Left colon (tissue), 2 donors: ENCODE data around the gene COPS3. TPM values are rescaled to one million over a fixed set of nuclear protein-coding genes. Genes with fewer than 3 reads are reported as not detected.

Experiments used
- ATAC-seq: fragments of 200-7000 bp; cut with Tn5 transposase; one replicate; pipeline ENCODE4 v1.9.1; 2020; ENCODE audit warnings: mild to moderate bottlenecking, moderate library complexity
- DNase-seq, 2 donors: peaks; one replicate each; pipeline ENCODE4 v3.0.0-alpha.2; 2020
- intact Hi-C, 2 donors: fragments of 100-400 bp; cut with DNase I in 1 of 2; cut with micrococcal nuclease in 1 of 2; formaldehyde crosslinking; loops; one replicate each; pipeline versions ENCODE4 v1.11.2 to v1.14.0; 2022; cut with DNase I, micrococcal nuclease
- total RNA-seq, 2 donors: library from RNA; stranded (reverse); fragmentation: NEBNext Ultra II Directional; extraction: Animal tissue kit (Norgen Biotek cat#: 25700); gene quantifications; one replicate each; pipeline ENCODE4 v1.2.1, GENCODE V29; 2021
- donor health status: DM: no; HTN: no; CAD: no.
- donor health status: DM: yes; HTN: yes; CAD: no.

Gene COPS3
- total RNA-seq, 2 donors from 2014 or later: 33.8 to 40.7 TPM

DNA sequence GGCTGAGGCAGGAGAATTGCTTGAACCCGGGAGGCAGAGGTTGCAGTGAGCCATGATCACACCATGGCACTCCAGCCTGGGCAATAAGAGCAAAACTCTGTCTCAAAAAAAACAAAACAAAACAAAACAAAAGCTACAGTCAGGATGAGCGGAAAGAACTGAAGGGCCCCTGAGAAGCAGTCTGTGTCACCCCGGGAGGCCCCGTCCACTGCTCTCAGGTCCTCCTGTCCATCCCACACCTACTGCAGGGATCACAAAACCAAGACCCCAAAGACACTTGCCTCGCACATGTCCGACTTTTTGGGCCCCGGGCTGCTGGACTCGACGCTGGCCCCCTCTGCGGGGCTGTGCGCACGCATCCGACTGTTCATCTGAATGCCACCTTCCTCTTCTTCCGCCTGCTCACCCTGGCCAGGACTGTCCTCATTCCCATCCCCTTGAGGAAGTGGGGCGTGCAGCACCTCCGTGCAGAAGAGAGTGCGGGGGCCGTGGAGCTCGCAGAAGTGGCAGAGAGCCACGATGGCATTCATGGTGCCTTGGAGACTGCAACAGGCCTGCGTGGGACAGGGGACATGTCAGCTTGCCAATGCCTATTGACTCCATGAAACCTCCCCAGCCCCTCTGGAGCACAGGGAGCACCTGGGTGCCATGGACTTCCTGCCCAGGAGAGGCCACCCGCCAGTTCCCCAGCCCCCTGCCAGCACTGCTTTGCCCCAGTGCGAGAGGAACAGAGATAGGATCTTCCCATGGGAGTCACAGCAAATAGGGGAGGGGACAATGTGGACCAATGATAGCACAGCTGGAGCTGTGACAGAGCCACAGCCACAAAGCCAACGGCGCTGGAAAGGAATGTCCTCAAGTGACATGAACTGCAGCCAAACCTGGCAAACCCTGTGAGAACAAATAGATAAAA, 53.2 kb downstream of the COPS3 start:
- intact Hi-C loops: no loop called here
- DNase-seq: peak in 1 of 2 donors; percentile 6
- no peak for ATAC-seq

DNA sequence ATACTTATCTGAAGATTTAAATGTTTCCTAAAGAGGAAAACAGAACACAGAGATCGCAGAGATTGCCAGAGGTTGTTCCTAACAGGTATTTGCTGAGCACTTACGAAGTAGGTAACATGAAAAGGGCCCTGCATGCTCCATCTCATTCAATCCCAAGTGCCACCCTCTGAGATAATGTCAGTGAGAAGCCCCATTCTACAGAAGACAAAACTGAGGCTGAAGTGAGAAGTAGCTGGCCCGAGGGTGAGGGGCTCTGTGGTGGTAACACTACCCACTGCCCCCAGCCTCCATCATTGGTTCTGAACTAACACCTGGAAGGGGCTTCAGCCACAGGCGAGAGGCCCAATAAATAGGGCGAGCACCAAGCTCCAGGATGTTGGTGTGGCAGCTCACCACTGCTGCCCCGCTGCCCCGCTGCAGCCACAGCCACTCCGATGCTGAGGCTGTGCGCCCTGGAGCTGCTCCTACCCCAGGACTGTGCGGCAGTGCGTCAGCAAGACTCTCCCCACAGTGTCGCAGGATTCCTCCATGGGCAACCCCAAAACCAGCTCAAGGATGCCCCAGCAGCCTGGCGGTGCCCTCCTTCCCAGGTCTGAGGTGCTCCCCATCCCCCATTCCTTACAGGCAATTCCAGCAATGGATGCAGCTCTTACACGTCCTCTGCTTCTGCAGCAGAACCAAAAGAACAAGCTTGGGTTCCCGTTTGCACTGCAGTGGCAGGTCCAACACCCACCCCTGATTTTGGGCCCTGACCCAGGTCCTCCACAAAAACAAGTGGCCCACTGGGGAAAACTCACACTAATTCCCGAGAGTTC, 54.4 kb downstream of the COPS3 start:
- intact Hi-C loops: no loop called here
- DNase-seq: peak in 1 of 2 donors; percentile 0
- no peak for ATAC-seq

DNA sequence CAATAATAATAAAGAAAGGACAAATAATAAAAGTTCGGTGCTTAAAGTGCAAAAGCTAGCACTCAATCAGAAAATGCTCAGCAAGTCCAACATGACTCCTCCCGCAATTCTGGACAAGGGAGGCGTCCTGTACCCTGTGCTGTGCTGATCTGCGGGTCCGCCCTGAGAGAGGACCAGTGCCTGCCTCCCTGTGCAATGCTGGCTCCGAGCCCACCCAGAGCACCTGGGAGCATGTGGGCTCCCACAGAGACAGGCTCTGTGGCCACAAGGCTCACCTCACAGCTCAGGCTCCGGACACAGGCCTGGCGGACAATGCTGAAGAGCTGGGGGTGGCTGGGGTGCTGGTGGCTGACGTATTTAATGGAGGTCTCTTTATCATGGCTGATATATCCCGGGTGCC, 55.1 kb downstream of the COPS3 start:
- intact Hi-C loops: no loop called here
- ATAC-seq (no peak), DNase-seq (peak in 1 of 2 donors; percentile 8)

DNA sequence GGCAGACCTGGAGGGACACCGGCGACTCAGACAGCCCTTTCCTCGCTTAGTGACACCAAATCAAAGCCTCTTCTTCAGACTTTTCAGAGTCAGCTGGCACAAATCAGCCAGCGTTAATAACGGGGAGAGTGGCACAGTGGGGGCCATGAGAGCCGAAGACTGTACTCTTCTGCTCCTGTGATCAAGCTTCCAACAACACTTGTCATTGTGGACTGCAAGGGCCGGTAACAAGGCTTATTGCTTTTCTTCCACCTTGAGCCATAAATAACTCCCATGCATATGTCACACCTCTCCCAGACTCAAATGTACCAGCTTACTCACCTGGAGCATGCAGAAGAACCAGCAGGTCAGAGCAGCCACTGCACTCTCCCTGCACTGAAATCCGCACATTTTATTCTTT, 56.9 kb downstream of the COPS3 start:
- intact Hi-C loops: no loop called here
- no peak for DNase-seq
- ATAC-seq: no peak

DNA sequence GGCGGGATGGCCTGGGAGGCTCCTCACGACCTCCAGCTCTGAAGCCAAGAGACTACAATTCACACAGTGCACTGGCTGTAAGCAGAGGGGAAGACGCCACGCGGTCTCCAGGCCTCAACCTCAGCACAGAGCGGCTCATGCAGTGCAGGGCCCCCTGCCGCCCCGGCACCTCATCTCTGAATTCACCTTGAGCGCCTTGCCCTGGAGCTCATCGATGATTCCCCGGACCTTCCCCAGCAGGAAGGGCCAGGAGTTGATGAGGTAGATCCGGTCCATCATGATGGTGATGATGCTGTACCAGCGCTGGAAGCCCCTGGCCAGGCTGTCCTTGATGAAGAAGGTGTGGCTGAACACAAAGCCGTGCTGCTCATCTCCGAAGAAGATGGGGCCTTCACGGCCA, 57.3 kb downstream of the COPS3 start:
- no peak for ATAC-seq
- intact Hi-C loops: no loop called here
- no peak for DNase-seq

DNA sequence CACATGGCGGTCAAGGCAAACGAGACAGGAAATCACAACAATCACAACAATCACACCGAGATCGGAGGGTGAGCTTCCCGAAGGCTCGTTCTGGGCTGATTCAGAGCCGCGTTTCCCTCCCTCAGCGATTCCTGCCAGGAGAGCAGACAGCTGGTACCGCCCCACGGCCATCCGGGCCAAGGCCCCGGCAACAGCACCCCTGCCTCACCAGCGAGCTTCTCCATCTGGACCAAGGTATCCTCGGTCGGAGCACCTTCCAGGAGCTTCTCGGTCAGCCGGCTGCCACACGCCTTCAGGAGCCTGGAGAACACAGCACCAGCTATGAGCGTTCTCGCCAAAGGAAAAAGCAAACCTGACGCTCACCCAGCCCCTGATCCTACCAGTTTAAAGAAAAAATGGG, 59.7 kb downstream of the COPS3 start:
- DNase-seq (no peak), ATAC-seq (no peak)
- intact Hi-C loops: no loop called here

DNA sequence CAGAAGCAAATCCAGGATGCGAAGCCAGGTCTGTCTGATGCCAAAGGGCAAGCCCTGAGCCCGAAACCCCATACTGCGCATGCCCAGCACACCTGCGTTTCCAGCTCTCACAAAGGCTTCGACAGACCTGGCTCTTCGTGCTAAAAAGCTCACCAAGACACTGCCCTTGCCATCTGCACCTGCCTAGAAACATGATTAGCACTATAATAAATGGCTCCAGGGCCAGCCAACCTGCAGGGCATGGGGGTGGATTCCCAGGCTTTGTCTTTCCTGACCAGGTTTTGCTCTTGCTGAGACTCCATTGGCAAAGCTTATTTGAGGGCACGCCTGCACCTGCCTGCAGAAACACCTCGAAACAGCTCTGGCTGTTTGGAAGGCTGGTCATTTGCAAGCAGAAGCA, 60.5 kb downstream of the COPS3 start:
- ATAC-seq: no peak
- no peak for DNase-seq
- intact Hi-C loops: no loop called here

DNA sequence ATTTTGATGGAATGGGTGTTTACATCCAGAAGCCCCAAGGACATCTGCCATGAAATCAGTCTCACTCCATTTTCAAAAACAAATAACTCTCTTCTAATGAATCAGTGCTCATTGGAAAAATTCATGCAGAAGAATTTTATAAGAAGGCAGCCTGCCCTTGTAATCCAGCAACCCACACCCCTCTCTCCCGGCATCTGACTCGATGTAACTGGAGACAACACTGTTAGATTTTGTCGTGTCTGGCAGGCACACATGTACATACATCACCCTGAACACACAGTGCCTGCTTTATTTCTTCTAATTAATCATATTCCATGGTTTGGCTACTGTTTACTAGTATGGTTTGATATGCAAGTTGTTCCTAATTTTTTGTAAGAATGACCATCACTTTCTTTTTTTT, 63.1 kb downstream of the COPS3 start:
- ATAC-seq (no peak), DNase-seq (no peak)
- intact Hi-C loops: no loop called here

DNA sequence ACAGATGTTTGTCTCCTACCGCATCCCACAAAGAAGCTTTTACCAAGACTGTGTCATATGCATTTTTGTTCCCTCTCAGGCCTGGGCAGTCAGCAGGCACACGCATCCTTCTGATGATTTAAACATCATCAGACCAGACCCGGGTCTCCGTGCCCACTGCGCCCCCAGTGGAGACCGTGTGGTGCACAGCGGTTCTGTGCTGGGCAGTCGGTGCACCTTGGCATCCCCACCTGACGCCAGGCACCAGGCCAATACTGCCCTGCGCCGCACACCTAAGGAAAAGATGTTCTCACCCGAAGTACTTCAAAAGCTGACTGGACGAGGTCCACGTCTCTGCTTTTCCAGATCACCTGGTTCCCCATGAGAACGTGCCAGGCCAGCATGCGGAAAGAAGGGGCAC, 64.3 kb downstream of the COPS3 start:
- intact Hi-C loops: no loop called here
- DNase-seq: no peak
- ATAC-seq: no peak

DNA sequence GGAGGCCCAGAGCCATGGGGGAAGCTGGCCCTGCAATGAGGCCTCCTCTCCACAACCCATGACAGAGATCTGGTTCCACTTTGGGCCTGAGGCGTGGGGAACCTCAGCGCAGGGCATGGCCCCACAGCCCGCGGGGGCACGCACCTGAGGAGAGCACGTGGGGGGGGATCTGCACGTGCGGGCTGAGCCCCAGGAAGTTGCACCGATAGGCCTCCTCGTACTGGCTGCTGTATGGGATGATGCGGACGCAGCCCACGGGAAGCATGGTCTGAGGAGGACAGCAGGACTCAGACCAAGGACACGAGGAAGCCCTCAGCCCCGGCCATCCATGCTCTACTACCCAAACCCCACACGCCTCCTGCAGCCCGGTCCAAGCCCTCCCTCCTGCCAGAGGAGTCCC, 64.8 kb downstream of the COPS3 start:
- ATAC-seq: peak; percentile 17

DNA sequence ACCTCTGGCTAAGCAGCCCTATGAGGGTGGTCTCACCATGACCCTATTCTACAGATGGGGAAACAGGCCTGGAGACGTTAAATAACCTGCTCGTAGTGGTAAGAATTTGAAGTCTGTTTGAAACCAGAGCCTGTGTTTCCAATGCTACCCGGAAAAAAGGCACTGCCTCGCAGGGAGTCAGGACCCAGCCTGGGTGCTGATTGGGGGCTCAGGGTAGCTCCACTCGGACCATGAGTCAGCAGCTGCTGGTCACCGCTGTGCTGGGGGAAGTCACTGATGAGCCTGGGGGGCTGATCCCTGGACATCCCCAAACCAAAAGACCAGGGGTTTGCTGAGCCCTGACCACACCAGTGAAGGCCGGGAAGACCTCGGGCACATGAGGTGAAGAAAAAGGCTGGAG, 65.5 kb downstream of the COPS3 start:
- intact Hi-C loops: no loop called here
- ATAC-seq (no peak), DNase-seq (no peak)

More for the DNA sequence above, 64.8 kb downstream of the COPS3 start:
- intact Hi-C loops: no loop called here
- DNase-seq: no peak

DNA sequence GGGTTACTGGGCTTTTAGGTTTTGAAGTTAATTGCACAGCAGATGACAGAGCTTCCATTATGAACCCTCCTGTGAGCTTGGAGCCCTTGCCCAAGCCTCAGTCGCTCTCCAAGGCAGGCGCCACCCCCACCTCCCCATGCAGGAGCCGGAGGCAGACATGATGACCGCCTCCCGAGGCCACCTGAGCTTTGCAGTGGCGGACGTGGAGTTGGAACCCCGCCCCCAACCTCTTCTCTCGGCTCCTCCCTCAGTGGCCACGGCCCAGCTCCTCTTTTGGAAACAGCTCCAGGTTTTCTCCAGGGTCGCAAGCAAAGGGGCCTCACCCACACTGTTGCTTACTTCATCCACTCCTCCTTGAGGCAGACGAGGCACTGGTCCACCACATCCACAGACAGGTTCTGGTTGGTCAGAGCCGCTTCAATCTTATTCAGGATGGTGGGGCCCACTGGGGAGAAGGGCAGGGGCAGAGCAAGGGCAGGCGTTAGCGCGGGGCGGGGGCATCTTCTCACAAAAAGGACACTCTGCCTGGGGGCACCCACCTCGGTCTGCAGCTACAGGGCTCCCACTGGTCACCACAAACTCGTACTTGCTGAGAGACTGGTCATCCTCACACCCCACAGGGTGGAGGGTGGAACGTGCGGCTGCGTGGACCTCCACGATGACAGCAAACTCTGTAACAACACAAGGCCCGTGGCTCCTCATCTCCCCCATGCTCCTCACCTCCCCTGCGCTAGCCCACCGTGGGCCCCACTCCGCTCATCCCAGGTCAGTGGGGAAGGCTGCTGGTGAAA, 66.2 kb downstream of the COPS3 start:
- ATAC-seq (no peak), DNase-seq (no peak)
- intact Hi-C loops: no loop called here

DNA sequence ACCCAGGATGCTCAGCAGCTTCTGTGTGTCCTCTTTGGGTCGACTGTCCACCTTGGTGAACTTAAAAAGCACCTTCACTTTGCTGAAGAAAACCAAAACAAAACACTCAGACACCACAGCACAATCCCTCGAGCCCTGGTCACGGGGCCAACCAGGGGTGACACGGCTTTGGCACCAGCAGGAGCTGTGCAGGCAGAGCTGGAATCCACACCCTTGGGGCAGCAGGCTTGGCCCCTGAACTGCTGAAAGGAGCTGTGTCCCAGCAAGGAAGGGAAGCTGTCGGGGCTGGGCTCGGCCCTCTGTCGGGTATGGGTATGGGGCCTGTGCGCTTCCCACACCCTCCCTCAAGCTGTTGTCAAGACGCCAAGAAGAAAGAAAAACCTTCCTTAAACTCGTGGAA, 67.3 kb downstream of the COPS3 start:
- DNase-seq (no peak), ATAC-seq (no peak)
- intact Hi-C loops: no loop called here

DNA sequence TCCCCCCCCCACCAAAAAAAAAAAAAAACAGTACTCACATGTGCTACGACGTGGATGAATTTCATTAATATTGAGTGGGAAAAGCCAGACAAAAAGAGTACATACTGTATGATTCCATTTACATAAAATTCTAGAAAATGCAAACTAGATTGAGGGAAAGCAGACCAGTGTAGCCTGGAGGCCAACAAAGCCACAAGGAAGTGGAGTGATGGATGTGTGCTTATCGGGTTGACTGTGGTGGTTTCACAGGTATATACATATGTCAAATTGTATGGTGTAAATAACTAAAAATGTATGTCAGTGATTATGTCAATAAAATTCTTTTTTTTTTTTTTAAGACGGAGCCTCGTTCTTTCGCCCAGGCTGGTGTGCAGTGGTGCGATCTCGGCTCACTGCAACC, 73.0 kb downstream of the COPS3 start:
- DNase-seq: no peak
- ATAC-seq: no peak
- intact Hi-C loops: no loop called here

DNA sequence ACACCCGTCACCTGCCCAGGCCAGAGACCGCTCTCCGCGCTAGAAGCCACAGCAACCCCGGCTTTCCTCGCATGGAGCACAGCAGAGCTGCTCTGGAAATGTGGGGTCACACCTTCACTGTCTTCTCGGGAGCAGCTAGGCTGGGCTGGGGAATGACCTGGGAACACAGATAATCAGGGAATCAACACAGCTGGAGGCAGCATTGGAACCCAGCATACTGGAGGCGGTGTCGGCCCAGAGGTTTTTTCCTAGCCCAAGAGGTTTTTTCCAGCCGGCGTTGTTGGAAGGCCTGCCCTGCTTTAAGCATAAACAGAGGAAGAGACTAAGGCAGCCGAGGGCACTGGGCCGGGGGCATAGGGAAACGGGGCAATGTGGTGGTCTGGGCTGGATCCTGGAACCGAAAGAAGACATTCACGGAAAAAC, 74.1 kb downstream of the COPS3 start:
- ATAC-seq: no peak
- intact Hi-C loops: no loop called here

DNA sequence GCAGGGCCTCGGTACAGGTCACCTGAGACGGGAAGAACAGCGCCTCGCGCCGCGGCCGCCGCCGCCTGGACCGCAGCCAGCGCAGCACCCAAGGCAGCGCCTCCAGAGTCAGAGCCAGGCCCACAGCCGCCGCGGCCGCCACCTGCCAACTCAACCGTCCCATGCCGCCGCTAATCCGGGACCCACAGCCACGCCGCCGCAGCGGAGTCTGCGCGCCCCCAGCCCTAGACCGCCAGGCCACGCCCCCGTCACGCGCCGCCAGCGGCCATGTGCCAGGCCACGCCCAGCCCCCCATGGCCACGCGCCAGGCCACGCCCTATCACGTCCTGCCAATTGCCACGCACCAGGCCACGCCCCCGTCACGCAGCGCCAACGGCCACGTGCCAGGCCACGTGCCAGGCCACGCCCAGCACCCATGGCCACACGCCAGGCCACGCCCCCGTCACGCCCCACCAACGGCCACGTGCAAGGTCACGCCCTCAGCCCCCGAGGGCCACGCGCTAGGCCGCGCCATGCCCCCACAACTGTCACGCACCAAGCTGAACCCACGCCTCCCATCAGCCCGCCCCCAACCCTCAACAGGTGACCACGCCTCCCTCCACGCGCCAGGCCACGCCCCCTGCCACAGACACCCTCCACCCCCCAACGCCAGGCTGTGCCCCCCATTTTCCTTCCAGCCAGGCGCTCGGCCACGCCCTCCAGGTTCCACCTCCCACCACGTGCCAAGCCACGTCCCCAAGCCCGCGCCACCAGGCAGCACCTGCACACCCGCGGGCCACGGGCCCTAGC, 74.7 kb downstream of the COPS3 start, which contains the start of gene PLD6:
TSS of gene PLD6 (minus strand) at position 210 of the 789 bp plus-strand sequence. CDS start at position 163, 47 bp downstream.
- DNase-seq: peak; percentile 87 to 91
- ATAC-seq: peak; percentile 81
- intact Hi-C loops: no loop called here

More for the DNA sequence above, 74.1 kb downstream of the COPS3 start:
- no peak for DNase-seq

DNA sequence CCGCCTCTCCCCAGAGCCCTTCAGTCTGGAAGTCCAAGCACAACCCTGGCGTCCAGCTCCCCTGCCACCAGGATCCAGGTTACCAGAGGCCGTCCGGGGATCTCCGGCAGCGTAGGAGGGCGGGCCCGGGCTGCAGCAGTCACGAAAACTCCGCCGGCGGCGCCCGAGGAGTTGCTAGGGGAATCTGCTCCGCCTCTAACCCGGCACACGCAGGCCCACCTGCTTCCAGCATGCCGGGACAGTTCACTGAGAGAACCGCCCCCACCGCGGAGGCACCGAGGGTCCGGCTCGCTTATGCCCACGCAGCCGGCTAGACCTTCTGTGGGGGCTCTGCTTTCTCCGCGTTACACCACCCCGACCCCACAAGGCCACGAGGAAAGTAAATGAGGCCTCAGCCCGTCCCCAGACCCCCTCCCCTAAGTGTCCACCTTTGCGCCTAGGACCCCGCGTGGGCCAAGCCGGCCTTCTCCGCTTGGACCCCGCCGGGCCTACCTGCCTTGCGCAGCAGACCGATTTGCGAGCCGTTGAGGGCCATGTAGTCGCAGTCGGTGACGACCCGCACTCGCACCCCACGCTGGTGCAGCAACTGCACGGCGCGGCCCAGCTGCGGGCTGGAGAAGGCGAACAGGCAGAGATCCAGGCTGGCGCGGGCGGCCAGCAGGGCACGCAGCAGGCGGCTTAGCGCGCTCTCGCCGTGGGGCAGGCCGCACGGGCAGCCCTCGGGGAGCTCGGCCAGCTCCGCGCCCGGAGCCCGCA, 75.5 kb downstream of the COPS3 start:
- ATAC-seq (peak; percentile 57), DNase-seq (peak; percentile 72 to 74)
- intact Hi-C loops: no loop called here
